Muscle layer of duodenum (tissue), 2 donors: Measurements from ENCODE around the gene CLTC.

Experiments used
- H3K27ac ChIP-seq: one replicate; pipeline ENCODE4 v1.7.0; 2013; ENCODE audit warnings: mild to moderate bottlenecking, low read length
- H3K27me3 ChIP-seq: one replicate; pipeline ENCODE4 v1.7.0; 2013; ENCODE audit warnings: low read depth, mild to moderate bottlenecking, control low read depth, low read length
- H3K36me3 ChIP-seq, 2 donors: one replicate each; pipeline ENCODE4 v1.7.0; 2013; ENCODE audit warnings: low read length in 2 of 2, control low read depth in 1 of 2, mild to moderate bottlenecking in 1 of 2; ENCODE audit not compliant: insufficient read depth in 2 of 2, control insufficient read depth in 1 of 2
- H3K4me1 ChIP-seq, 2 donors: one replicate each; pipeline ENCODE4 v1.7.0; 2013; ENCODE audit warnings: low read length in 2 of 2, mild to moderate bottlenecking in 2 of 2, control low read depth in 1 of 2, moderate library complexity in 1 of 2; ENCODE audit not compliant: insufficient read depth in 2 of 2, control insufficient read depth in 1 of 2
- H3K4me3 ChIP-seq, 2 donors: one replicate each; pipeline ENCODE4 v1.7.0; 2013; ENCODE audit warnings: low read length in 2 of 2, low read depth in 1 of 2, mild to moderate bottlenecking in 1 of 2
- H3K9me3 ChIP-seq, 2 donors: one replicate each; pipeline ENCODE4 v1.7.0; 2013; ENCODE audit warnings: low read length in 2 of 2, control low read depth in 1 of 2, mild to moderate bottlenecking in 1 of 2; ENCODE audit not compliant: control insufficient read depth in 1 of 2
- donor health status: healthy.

CLTC gene

DNA sequence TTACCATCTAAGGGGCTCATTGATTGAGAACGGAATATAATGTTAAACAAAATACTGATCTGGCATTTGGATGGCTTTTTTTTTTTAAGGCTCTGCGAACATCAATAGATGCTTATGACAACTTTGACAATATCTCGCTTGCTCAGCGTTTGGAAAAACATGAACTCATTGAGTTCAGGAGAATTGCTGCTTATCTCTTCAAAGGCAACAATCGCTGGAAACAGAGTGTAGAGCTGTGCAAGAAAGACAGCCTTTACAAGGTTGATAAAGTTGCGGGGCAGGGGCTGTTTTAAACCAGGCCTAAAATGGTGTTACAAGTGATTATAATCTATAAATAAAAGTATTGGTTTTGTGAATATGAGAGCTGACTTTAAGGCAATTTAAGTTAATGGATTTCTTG, 65.3 kb downstream of the CLTC start:
- Histone ChIP-seq H3K27me3 (no peaks in the 10 kb centered on the region), H3K27ac (no peak overlapping the region), H3K9me3 (no peaks in the 10 kb centered on the region), H3K4me3 (no peak overlapping the region), H3K4me1 (no peaks in the 10 kb centered on the region), H3K36me3 (peaks cover 84 to 91% of the 10 kb centered on the region in 2 donors)

DNA sequence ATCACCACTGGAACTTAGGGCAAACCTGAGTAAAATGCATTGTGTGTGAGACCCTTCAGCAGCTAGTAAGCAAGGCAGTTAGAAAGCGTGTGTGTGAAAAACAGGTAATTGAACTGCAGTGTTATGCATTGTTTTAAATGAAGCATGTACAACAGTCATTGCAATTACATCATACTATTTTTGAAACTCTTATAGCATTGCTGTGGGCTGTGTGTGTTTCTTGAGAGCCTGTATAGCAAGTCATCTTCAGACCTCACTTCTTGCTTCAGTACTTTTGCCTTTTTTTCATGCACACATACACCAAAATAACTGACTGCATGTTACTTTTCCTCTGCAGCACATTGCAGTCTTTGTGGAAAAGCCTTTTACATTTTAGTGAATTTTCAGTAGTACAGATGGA, 68.3 kb downstream of the CLTC start:
- H3K27me3 ChIP-seq: no peaks in the 10 kb centered on the region
- no peaks in the 10 kb centered on the region for H3K4me1 ChIP-seq
- peaks cover 81 to 82% of the 10 kb centered on the region in 2 donors for H3K36me3 ChIP-seq
- no peak overlapping the region for H3K4me3 ChIP-seq
- no peaks in the 10 kb centered on the region for H3K9me3 ChIP-seq
- H3K27ac ChIP-seq: no peak overlapping the region

DNA sequence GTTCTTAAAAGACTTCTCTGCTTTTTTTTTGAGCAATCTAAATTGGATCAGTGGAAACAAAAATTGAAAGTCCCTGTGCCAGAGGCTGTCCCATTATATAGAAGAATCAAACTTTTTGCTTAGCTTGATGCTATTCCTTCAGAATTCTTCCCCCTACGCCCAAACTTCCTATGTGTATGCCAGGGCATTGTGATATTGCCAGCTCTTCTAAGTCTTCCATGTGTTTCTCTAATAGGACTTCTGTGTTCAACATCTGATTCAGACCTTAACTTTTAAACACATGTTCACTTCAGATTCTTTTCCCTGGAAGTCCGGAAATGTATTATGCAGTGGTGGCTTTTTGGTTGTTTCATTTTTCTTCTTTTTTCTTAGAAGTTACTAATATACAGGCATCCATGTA, 68.8 kb downstream of the CLTC start:
- no peak overlapping the region for H3K4me3 ChIP-seq
- H3K9me3 ChIP-seq: no peaks in the 10 kb centered on the region
- H3K27me3 ChIP-seq: no peaks in the 10 kb centered on the region
- H3K36me3 ChIP-seq: peaks cover 79 to 80% of the 10 kb centered on the region in 2 donors
- no peak overlapping the region for H3K27ac ChIP-seq
- no peaks in the 10 kb centered on the region for H3K4me1 ChIP-seq

DNA sequence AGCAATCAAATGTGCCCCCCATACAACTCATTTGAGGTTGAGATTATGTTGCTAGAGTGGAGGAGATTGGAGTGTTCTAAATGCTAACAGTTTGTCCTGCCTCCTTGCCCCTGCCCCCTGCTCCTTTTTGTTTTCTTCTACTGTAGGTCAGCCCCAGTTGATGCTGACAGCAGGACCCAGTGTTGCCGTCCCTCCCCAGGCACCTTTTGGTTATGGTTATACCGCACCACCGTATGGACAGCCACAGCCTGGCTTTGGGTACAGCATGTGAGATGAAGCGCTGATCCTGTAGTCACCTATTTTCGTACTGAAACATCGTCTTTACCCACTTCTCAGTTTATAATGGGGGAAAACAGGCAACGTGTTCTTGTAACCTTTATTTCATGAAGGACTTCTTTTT, 73.9 kb downstream of the CLTC start:
- Histone ChIP-seq H3K27ac (no peak overlapping the region), H3K27me3 (no peaks in the 10 kb centered on the region), H3K4me3 (no peak overlapping the region), H3K36me3 (peaks cover 66 to 79% of the 10 kb centered on the region in 2 donors), H3K4me1 (no peaks in the 10 kb centered on the region), H3K9me3 (no peaks in the 10 kb centered on the region)

DNA sequence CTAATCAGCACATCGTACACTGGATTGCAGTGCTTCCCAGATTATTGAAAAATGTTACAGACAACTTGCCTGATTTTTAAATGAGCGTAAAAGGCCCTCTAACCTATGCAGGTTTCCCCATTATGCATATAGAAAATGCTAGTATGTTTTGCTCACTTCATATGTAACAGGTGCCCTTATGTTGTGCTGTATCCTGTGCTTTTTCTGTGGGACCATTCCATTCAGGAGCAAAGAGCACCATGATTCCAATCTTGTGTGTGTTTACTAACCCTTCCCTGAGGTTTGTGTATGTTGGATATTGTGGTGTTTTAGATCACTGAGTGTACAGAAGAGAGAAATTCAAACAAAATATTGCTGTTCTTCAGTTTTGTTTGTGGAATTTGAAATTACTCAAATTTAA, 74.6 kb downstream of the CLTC start:
- Histone ChIP-seq H3K27me3 (no peaks in the 10 kb centered on the region), H3K9me3 (no peaks in the 10 kb centered on the region), H3K36me3 (peaks cover 59 to 81% of the 10 kb centered on the region in 2 donors), H3K4me1 (no peaks in the 10 kb centered on the region), H3K4me3 (no peak overlapping the region), H3K27ac (no peak overlapping the region)

DNA sequence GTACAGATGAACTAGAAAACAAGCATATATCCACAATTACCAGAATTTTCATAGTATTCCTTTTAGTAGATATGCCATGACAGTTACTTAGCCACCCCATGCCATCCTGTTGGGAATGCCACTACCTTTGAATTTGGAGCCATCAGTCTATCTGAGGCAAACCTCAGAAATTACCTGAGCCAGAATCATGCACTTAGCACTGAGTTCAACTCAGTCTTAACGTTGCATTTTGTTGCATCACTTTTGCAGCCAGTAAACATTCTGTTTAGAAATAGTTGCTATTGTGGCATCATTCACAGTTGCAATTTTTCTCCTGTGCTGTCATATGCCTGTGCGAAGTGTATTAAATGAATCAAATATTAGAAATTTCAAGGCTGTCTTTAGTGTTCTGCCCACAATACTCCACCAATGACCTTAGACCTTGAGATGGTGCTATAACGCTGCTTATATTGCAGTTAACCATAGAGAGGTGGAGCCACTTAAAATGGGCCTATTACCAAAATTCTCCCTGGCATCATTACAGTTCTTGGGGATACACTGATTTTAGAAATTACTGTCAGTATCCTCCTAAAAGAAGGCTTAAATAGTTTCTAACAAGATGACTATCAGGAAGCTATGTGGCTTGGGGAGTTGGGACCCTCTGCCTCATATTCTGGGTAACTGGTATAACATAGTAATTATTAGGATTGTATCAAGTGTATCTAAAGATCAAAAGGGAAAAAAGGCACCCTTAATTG, 76.4 kb downstream of the CLTC start:
- Histone ChIP-seq H3K9me3 (no peaks in the 10 kb centered on the region), H3K4me3 (no peak overlapping the region), H3K27ac (no peak overlapping the region), H3K27me3 (no peaks in the 10 kb centered on the region), H3K4me1 (no peaks in the 10 kb centered on the region), H3K36me3 (peaks cover 49 to 72% of the 10 kb centered on the region in 2 donors)

DNA sequence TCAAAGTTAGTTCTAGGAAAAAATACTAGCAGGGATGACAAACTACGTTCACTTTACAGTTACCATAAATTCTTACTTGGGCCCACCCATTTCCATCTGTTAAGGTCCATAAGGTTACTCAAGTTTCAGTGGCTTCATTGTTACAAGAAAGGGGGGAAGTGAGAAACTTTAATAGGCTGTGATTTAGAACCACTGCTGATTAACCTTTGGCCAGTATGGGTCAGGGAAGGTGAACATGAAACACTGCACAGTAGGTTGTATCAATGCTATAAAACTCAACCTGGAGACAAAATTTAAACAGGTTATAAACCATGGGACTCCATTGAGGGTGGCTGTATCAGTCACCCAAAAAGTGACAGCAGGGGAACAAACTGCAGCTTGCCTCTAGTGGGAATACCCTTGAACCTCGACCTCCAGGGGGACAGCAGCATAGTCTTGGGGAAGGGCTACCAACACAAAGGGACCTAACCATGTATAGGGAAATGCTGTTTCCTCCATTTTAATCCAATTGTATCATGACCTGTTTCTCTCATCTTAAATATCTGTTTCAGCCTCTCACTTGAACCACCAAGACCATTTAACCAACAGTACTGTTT, 77.1 kb downstream of the CLTC start:
- no peak overlapping the region for H3K27ac ChIP-seq

DNA sequence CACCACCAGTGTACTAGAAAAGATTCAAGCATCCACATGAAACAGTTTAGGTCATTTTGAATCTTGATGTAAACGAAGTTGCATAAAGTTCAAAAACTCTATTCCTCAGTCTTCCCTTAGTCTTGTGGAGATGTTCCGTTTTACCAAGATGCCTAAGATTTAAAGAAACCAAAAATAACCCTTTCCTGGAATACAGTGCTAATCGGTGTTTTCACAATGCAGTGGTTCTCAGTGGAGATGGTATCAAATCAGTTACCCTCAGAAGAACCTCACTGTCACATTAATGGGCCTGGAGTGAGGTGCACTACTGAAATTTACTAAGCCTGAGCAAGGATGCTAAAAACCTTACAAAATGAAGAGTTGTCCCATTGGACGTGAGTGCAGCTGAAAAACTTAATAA, 78.4 kb downstream of the CLTC start:
- Histone ChIP-seq H3K9me3 (no peaks in the 10 kb centered on the region), H3K4me3 (no peak overlapping the region), H3K27ac (no peak overlapping the region), H3K4me1 (no peaks in the 10 kb centered on the region), H3K36me3 (peaks cover 46 to 56% of the 10 kb centered on the region in 2 donors), H3K27me3 (no peaks in the 10 kb centered on the region)

More for the DNA sequence above, 77.1 kb downstream of the CLTC start:
- peaks cover 47 to 68% of the 10 kb centered on the region in 2 donors for H3K36me3 ChIP-seq
- no peaks in the 10 kb centered on the region for H3K9me3 ChIP-seq
- no peak overlapping the region for H3K4me3 ChIP-seq
- H3K27me3 ChIP-seq: no peaks in the 10 kb centered on the region
- H3K4me1 ChIP-seq: no peaks in the 10 kb centered on the region

DNA sequence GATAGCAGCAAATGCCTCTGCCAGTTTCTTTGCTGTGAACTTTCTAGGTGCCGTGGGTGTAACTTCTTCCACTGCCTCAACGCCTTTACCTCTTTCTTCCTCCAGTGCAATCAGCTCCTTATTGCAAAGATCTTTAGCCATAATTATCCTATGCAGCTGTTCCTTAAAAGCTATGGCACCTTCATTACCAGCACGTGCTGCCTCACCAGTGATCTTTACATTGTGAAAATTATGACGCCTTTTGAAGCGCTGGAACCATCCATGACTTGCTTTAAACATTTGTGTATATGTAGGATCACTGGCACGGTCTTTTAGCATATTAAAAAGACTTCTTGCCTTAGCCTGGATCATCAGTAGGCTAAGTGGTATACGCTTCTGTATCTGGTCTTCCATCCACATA, 79.5 kb downstream of the CLTC start:
- no peak overlapping the region for H3K27ac ChIP-seq
- no peaks in the 10 kb centered on the region for H3K27me3 ChIP-seq
- H3K36me3 ChIP-seq: peaks cover 36 to 46% of the 10 kb centered on the region in 2 donors
- no peaks in the 10 kb centered on the region for H3K9me3 ChIP-seq
- H3K4me1 ChIP-seq: no peaks in the 10 kb centered on the region
- H3K4me3 ChIP-seq: no peak overlapping the region

DNA sequence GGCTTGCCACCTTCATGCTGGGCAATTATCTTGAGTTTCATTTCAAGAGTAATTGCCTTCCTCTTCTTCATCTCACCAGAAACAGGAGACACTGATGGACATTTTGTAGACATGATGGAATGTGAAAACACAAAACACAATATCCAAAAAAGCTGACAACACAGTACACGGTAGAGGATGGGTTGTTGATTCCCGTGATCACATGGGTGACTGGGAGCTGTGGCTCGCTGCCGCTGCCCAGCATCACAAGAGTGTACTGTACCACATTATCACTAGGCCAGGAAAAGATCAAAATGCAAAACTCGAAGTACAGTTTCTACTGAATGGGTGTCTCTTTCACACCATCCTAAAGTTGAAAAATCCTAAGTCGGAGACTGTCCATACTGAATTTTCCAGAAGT, 80.1 kb downstream of the CLTC start:
- H3K27me3 ChIP-seq: no peaks in the 10 kb centered on the region
- H3K36me3 ChIP-seq: peaks cover 31 to 40% of the 10 kb centered on the region in 2 donors
- no peaks in the 10 kb centered on the region for H3K9me3 ChIP-seq
- H3K4me3 ChIP-seq: no peak overlapping the region
- no peak overlapping the region for H3K27ac ChIP-seq
- no peaks in the 10 kb centered on the region for H3K4me1 ChIP-seq

DNA sequence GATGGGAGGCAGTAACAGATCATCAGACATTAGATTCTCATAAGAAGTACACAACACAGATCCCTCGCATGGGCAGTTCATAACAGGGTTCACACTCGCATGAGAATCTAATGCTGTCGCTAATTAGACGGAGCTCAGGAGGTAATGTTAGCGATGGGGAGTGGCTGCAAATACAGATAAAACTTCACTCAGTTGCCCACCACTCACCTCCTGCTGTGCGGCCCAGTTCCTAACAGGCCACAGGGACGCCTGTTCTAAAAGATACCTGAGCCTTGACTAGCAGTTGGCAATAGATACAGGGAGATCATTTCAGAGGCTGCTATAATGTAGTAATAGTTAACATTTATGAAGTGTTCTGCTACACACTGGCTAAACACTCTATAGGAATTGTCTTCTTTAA, 82.6 kb downstream of the CLTC start:
- H3K9me3 ChIP-seq: no peaks in the 10 kb centered on the region
- peaks cover 0 to 18% of the 10 kb centered on the region in 2 donors for H3K4me1 ChIP-seq
- no peak overlapping the region for H3K4me3 ChIP-seq
- H3K36me3 ChIP-seq: peaks cover 17 to 21% of the 10 kb centered on the region in 2 donors
- H3K27ac ChIP-seq: no peak overlapping the region
- H3K27me3 ChIP-seq: no peaks in the 10 kb centered on the region
